CD4-positive, alpha-beta memory T cell (primary cell): ENCODE measurements around the gene ALDH1A3. TPM values are rescaled to one million over a fixed set of nuclear protein-coding genes. Genes with fewer than 3 reads are reported as not detected.

Experiments
- polyA plus RNA-seq, 2 donors: library from polyadenylated mRNA; unstranded; fragments of 300-500 nt; fragmentation: Illumina TruSeq; gene quantifications; one replicate each; pipeline ENCODE4 v1.2.3, GENCODE V29; 2021
- total RNA-seq, 2 experiments: library from RNA; stranded (reverse); gene quantifications; one replicate each; pipeline ENCODE4 v1.2.3, GENCODE V29; 2021

Gene ALDH1A3
- total and polyA plus RNA-seq, 4 experiments from 2014 or later: not detected

Other genes starting within 250 kb of the ALDH1A3 start
- gene LRRK1, start 39.5 kb downstream of the ALDH1A3 start, total RNA-seq: under 1 TPM; 0.53 to 0.58 TPM
- gene LRRK1, start 39.5 kb downstream of the ALDH1A3 start, polyA plus RNA-seq: under 1 TPM in 1 of 2 donors, not detected in 1; 0.50 TPM